Lower leg skin (tissue), 4 donors: ENCODE measurements around the gene MMP7. TPM values are rescaled to one million over a fixed set of nuclear protein-coding genes. Genes with fewer than 3 reads are reported as not detected.
"Not testable (repeated sequence)": the region's sequence is repeated elsewhere in the genome, so short reads cannot be mapped to it uniquely, and the experiment has no call there.

Source experiments
- DNase-seq, 2 donors: peaks; one replicate each; pipeline ENCODE4 v3.0.0-alpha.2; 2019; ENCODE audit warnings: low spot score in 2 of 2
- H3K4me3 ChIP-seq: fragments of 200-600 bp; sonication (generic); 2 replicates; pipeline ENCODE4 v1.5.1; 2017; ENCODE audit warnings: mild to moderate bottlenecking, low read depth; ENCODE audit not compliant: poor library complexity, severe bottlenecking
- POLR2A ChIP-seq, 2 donors: fragments of 450-650 bp; IDR thresholded peaks; one replicate each; pipeline ENCODE4 v1.6.1; 2016 to 2017; ENCODE audit warnings: antibody characterized with exemption in 2 of 2, mild to moderate bottlenecking in 1 of 2, moderate library complexity in 1 of 2
- WGBS, 2 donors: methylation state at CpG; one replicate each; pipeline ENCODE4 v1.1.5; 2018; 5-methylcytosine and 5-hydroxymethylcytosine counted together
- intact Hi-C: fragments of 100-400 bp; cut with DNase I; formaldehyde crosslinking; loops from one replicate; pipeline ENCODE4 v1.15.0; 2023; ENCODE audit warnings: low total_unique reads
- total RNA-seq, 4 donors: library from RNA; depleted of rRNA; stranded (reverse); fragments of >200 nt; gene quantifications; one replicate each; pipeline ENCODE4 v1.1.0, GENCODE V29; 2016
- TF ChIP-seq, protein P1 (sequence below), 3 donors: fragments of 450-650 bp; IDR thresholded peaks; one replicate each; pipeline ENCODE4 v1.5.1; 2016; ENCODE audit warnings: antibody characterized with exemption in 3 of 3, mild to moderate bottlenecking in 3 of 3, moderate library complexity in 2 of 3

Gene MMP7
- total RNA-seq, 4 donors from 2014 or later: 15.9 to 195 (median 95.8) TPM

DNA sequence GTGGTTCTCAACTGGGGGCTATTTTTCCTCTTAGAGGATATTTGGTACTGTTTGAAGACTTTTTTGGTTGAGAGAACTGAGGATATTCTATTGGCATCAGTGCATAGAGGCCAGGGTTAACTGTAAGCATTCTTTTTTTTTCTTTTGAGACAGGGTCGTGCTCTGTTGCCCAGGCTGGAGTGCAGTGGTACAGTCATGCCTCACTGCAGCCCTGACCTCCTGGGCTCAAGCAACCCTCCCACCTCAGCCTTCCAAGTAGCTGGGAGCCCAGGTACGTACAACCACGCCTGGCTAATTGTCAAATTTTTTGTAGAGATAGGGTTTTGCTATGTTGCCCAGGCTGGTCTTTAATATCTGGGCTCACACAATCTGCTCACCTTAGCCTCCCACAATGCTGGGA lies 12.9 kb downstream of the MMP7 start:
- no peak overlapping the region for H3K4me3 ChIP-seq
- intact Hi-C loops: no loop called here
- WGBS, 2 donors: 82 to 92% methylated on average over 3 of the region's 3 CpGs
- no peak for DNase-seq
- TF ChIP-seq, protein P1, sequence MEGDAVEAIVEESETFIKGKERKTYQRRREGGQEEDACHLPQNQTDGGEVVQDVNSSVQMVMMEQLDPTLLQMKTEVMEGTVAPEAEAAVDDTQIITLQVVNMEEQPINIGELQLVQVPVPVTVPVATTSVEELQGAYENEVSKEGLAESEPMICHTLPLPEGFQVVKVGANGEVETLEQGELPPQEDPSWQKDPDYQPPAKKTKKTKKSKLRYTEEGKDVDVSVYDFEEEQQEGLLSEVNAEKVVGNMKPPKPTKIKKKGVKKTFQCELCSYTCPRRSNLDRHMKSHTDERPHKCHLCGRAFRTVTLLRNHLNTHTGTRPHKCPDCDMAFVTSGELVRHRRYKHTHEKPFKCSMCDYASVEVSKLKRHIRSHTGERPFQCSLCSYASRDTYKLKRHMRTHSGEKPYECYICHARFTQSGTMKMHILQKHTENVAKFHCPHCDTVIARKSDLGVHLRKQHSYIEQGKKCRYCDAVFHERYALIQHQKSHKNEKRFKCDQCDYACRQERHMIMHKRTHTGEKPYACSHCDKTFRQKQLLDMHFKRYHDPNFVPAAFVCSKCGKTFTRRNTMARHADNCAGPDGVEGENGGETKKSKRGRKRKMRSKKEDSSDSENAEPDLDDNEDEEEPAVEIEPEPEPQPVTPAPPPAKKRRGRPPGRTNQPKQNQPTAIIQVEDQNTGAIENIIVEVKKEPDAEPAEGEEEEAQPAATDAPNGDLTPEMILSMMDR (IDR thresholded peaks at IDR 0.05): no peak
- TF ChIP-seq POLR2A (IDR thresholded peaks at IDR 0.05): no peak

DNA sequence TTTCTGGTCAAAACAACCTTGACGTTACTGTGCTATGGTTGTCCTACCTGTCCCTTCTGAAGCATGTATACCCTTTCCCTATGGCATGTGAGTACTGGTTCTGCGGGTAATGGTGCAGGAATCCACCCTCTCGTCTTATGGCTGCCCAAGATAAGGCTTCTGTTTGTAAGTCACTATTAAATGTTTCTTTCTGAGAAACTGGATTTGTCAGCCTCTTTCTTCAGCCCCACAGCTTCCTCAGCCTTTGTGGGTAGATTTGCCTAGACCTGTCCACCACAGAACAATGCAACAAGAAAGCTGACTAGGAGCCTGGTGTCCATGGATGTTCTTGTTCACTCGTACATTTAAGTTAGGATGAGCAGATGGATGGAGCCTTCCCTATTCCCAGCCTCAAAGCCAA lies 14.4 kb downstream of the MMP7 start:
- no peak for DNase-seq
- intact Hi-C loops: no loop called here
- H3K4me3 ChIP-seq: no peak overlapping the region
- TF ChIP-seq, protein P1 (IDR thresholded peaks at IDR 0.05): no peak
- no peak for TF ChIP-seq POLR2A (IDR thresholded peaks at IDR 0.05)
- WGBS, 2 donors: 78 to 85% methylated on average over 4 of the region's 4 CpGs

DNA sequence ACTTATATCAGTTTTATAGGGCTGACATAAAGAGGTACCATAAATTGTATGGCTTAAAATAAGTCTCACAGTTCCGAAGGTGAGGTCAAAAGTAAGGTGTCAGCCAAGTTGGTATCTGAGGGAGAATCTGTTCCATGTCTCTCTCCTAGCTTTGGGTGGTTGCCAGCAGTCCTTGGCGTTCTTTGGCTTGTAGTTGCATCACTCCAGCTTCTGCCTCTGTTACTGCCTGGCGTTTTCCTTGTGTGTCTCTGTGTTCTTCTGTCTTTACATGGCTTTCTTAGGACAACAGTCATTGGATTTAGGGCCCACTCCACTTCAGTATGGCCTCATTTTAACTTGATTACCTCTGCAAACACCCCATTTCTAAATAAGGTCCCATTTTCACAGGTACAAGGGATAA lies 16.7 kb downstream of the MMP7 start:
- DNase-seq: peak in 1 of 2 donors; percentile 58
- intact Hi-C loops: no loop called here
- 28 to 35% methylated on average over 3 of the region's 3 CpGs for WGBS, 2 donors
- no peak for TF ChIP-seq POLR2A (IDR thresholded peaks at IDR 0.05)
- TF ChIP-seq, protein P1 (IDR thresholded peaks at IDR 0.05): no peak
- no peak overlapping the region for H3K4me3 ChIP-seq

DNA sequence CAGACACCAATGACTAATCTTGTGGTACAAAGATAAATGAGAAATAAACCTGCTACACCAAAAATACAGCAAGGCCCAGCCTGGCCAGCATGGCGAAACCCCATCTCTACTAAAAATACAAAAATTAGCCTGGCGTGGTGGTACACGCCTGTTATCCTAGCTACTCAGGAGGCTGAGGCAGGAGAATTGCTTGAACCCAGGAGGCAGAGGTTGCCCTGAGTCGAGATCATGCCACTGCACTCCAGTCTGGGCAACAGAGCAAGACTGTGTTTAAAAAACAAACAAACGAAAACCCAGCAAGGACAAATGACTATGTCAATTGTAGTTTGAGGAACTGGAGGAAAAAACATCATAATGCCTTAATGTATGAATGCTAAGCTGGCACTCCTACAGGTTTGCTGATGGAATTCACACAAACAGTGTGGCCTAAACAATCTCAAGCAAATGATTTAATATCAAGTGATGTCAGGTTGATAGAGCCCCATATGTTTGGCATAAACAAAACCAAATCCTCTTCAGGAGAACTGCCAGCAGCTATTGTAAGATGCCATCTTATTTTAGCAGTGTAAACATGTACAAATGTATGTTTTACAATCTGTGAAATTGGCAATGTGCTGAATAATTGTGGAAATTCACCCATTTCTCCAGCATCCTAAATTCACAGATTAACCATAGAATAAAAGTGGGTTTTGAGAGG lies 20.0 kb downstream of the MMP7 start:
- no peak for TF ChIP-seq POLR2A (IDR thresholded peaks at IDR 0.05)
- TF ChIP-seq, protein P1 (IDR thresholded peaks at IDR 0.05): no peak
- no peak for DNase-seq
- H3K4me3 ChIP-seq: no peak overlapping the region
- intact Hi-C loops: no loop called here
- 85% methylated on average over 5 of the region's 5 CpGs for WGBS, 2 donors

DNA sequence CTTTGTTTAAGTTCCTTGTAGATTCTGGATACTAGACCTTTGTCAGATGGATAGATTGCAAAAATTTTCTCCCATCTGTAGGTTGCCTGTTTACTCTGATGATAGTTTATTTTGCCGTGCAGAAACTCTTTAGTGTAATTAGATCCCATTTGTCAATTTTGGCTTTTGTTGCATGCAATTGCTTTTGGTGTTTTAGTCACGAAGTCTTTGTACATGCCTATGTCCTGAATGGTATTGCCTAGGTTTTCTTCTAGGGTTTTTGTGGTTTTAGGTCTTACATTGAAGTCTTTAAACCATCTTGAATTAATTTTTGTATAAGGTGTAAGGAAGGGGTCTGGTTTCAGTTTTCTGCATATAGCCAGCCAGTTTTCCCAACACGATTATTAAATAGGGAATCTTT lies 27.7 kb downstream of the MMP7 start:
- H3K4me3 ChIP-seq, intact Hi-C loops, DNase-seq: not testable (repeated sequence)
- 88 to 89% methylated on average over 3 of the region's 3 CpGs for WGBS, 2 donors

DNA sequence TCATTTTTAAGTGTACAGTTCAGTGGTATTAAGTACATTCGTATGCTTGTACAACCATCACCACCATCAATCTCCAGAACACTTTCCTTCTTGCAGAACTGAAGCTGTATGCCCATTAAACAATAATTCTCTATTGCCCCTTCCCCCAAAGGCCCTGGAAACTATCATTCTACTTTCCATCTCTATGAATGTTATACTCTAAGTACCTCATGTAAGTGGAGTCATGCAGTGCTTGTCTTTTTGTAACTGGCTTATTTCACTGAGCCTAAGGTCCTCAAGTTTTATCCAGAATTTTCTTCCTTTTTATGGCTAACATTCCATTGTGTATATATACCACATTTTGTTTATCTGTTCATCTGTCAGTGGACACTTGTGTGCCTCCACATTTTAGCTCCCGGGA lies 29.7 kb downstream of the MMP7 start:
- DNase-seq: no peak
- no peak overlapping the region for H3K4me3 ChIP-seq
- 74 to 89% methylated on average over 2 of the region's 2 CpGs for WGBS, 2 donors
- intact Hi-C loops: no loop called here
- TF ChIP-seq POLR2A (IDR thresholded peaks at IDR 0.05): no peak
- TF ChIP-seq, protein P1 (IDR thresholded peaks at IDR 0.05): no peak
